Measurements from ENCODE around the gene TOMM22.

The TOMM22 gene

DNA sequence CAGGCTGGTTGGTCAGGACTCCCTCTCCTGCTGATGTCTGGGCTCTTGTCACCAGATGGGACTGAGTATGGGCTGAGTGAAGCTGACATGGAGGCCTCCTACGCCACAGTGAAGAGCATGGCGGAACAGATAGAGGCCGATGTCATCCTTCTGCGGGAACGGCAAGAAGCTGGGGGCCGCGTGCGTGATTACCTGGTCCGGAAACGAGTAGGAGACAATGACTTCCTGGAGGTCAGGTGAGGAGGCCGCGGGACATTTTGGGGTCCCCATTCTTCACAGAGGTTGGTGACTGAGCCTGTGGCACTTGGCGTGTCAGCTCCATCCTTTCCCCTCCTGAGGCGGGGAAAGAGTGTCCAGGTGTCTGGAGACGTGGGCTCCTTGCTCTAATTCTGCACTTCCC, 34.1 kb downstream of the TOMM22 start:
- no peak for DNase-seq (ENCODE audit: low read depth)

DNA sequence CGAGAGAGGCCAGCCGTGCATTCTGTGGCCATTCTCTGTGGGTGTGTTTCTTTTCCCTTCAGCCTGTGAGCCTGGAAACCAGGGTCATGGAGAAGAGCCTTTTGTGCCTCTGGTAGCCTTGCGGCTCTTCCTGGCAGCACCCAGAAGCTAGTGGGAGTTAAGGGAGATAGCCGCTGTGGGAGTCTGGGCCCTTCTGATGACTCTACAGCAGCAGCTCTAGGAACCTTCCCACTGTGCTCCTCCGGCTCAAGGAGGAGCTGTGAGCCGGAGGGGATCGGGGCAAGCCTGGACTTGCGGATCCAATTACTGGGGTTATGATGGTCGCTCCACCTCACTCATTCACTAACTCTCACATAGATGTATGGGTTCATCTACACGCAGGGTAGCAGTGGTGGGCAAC, 34.5 kb downstream of the TOMM22 start:
- DNase-seq (ENCODE audit: low read depth): no peak

DNA sequence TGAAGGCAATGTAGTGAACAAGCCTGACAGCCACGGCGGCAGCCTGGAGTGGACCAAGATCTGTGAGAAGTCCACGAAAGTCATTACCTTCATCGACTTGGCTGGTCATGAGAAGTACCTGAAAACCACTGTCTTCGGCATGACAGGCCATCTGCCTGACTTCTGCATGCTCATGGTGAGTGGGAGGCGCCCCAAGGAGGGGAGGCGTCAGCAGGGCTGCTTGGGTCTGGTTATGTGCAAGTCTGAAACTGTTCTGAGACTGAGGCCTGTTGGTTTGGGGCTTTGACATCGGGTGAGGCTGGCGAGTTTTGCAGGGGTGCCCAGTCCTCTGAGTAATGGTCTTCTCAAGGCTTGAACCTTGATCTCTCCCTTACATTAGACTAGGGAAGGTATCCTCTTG, 35.1 kb downstream of the TOMM22 start:
- no peak for DNase-seq (ENCODE audit: low read depth)

DNA sequence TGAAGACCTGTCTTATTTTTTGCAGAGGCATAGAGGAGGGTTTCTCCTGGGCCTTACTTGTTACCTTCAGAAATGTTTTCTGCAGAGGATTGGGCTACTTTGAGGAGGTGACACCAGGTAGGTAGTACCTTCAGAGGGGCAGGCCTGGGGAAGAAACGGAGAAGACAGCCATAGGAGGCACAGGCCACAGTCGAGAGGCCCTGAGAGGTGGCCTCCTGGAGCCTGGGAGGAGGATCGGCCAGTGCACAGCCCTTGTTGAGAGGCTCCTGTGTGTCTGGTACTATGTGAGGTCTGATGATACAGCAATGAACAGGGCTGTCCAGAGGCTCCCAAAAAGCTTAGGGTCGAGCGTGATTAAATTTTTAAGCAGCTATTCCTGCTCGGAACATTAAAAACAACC, 35.5 kb downstream of the TOMM22 start:
- DNase-seq (ENCODE audit: low read depth): no peak

DNA sequence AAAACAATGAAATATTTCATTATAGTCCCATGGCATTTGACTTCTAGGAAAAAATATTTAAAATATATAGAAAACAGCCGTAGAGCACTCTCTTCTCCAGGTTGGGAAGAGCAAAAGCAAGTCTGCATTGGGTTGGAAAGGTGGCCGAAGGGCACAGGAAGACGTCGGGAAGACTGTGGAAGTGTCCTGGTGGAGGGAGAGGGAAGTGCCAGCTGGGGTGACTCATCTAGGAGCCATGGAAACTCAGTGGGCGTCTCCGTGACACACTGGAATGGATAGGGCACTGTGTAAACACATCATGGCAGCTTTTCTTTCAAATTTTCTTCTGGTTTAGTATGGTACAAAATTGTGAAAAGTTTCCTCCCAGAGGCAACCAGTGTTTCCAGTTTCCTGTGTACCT, 36.7 kb downstream of the TOMM22 start:
- DNase-seq (ENCODE audit: low read depth): no peak

DNA sequence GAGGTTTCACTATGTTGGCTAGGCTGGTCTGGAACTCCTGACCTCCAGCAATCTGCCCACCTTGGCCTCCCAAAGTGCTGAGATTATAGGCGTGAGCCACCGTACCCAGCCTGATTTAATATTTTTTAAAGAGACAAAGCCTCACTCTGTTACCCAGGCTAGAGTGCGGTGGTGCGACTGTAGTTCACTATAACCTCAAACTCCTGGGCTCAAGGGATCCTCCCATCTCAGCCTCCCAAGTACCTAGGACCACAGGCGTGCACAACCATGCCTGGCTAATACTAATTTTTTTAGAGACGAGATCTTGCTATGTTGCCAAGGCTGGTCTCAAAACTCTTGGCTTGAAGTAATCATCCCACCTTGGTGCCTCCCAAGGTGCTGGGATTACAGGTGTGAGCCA, 37.4 kb downstream of the TOMM22 start:
- no peak for DNase-seq (ENCODE audit: low read depth)

DNA sequence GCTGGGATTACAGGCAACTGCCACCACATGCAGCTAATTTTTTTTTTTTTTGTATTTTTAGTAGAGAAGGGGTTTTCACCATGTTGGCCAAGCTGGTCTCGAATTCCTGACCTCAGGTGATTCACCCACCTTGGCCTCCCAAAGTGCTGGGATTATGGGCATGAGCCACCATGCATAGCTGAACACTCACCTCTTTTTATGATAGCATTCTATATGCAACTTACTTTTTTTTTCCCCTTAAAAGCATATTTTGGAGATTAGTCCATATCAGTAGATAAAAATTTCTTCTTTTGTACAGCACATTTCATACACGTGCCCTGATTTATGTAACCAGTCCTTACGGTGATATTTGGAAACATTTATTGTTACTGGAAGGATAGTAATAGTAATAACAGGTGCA, 38.6 kb downstream of the TOMM22 start:
- no peak for DNase-seq (ENCODE audit: low read depth)

DNA sequence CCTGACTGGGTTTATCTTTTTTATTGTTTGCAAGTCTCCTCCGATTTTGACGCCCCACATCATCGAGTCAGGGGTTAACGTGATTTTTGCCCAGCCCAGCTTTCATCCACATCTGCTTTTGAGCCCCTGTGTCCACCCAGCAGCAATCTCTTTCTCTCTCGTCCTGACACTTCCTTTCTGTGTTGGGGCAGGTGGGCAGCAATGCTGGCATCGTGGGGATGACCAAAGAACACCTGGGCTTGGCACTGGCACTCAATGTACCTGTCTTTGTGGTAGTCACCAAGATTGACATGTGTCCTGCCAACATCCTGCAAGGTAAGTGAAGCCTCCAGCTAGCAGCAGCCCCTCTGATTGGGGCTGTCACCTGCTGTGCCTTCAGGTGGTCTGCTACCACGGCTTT, 39.8 kb downstream of the TOMM22 start:
- DNase-seq (ENCODE audit: low read depth): no peak

DNA sequence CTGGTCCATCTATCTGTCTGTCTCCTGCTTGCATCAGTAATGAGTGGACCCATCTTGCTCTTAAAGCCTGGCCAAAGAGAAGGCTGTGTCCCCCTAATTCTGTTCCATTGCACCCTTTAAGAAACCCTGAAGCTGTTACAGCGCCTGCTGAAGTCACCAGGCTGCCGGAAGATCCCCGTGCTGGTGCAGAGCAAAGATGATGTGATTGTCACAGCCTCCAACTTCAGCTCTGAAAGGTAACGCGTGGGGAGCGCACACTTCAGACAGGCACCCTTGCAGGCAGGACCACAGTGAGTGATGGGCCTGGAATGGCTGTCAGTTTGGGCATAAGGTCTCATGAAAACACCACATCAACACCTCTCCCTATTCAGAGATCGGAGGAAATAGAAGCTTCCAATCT, 42.4 kb downstream of the TOMM22 start:
- DNase-seq (ENCODE audit: low read depth): no peak

DNA sequence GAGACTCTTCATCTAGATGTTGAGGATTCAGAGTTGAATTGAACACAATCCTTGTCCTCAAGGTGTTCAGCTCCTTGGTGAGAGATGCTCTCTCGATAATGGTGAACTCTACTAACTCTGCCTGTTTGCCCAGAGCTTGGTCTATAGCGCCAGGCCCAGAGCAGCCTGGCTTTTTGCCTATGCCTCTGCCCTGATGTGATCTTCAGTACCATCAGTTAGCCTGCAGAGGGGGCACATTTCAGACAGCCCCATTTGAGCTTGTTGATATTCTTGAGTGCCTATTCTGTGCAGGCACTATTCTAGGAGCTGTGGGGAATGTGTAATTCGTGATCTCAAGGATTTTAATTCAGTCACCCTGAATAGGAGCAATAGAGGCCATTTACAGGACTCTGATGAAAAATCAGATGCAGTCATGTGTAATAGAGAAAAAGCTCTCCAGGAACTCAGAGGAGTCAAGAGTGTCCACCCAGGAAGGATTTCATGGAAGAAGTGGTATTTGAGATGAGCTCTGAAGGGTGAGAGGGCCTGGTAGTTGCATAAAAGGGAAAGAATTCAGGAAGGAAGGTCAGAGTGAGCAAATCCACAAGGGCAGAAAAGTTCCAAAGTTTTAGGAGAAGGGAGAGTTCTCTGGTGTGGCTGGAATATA, 43.3 kb downstream of the TOMM22 start:
- DNase-seq (ENCODE audit: low read depth): no peak

DNA sequence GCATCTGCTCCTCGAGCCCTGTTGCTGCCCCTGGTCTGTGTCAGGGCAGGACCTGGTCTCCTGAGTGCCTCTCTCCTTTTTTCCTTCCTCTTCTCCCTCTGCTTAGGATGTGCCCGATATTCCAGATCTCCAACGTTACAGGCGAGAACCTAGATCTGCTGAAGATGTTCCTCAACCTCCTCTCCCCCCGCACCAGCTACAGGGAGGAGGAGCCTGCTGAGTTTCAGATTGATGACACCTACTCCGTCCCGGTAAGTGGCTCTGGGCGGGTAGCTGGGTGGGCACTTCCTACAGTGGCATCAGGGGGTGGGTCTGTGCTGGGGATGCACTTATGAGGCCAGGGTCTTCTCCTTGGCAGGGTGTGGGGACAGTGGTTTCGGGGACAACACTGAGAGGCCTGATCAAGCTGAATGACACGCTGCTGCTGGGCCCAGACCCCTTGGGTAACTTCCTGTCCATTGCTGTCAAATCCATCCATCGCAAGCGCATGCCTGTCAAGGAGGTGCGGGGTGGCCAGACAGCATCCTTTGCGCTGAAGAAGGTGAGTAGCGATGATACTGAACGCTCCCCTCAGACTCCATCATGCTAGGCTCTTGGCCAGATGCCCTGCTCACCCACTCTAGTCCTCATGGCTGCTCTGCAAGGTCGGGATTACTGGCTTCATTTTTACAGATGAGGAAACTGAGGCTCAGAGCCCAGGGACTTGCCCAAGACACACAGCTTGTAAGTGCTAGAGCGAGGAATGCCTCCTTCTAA, 44.3 kb downstream of the TOMM22 start:
- no peak for DNase-seq (ENCODE audit: low read depth)

DNA sequence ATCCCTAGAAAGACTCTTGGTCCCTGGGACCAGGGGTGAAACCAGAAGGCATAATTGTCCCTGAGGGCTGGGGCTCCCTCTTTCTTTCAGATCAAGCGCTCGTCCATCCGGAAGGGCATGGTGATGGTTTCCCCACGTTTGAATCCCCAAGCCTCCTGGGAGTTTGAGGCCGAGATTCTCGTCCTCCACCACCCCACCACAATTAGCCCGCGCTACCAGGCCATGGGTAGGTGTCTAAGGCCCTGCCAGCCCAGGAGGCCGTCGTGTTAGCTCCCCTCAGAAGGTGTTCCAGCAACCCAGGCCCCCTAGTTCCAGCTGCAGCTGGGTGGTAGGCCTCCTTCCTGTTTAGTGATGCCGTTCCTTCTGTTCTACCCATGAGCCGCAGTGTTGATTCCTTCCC, 45.4 kb downstream of the TOMM22 start:
- no peak for DNase-seq (ENCODE audit: low read depth)

DNA sequence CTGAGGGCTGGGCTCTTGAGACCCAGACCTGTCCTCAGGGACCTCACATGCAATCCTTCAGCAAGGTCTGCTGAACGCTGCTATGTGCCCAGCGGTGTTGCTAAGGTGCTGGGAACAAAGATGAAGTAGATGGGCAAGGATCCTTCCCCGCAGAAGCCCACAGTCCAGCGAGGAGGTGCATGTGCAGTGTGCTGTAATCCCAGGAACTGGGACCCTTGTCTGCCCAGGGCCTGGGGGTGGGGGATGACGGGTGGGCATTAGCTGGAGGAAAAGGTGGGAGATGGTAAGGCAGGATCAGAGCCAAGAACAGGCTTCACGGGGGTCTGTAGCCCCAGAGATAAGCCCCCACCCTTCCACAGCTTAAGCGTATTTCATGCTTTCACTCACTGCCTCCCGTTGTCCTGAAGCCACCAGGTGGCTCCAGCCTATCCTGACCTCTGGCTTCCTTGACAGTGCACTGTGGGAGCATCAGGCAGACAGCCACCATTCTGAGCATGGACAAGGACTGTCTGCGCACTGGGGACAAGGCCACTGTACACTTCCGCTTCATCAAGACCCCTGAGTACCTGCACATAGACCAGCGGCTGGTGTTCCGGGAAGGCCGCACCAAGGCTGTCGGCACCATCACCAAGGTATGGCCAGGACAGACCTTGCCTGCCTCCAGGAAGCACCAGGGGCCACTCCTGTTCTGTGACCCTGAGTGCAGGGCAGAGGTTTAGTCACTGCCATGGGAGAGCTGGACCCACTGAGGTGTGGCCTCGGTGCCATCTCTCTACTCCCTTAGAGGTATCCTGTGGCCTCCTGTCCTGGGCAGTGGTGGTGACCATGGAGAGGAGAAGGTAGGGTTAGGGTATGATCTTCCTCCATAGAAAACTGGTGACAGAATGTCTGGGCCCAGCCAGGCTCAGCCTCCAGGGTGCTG, 46.0 kb downstream of the TOMM22 start:
- DNase-seq (ENCODE audit: low read depth): no peak

DNA sequence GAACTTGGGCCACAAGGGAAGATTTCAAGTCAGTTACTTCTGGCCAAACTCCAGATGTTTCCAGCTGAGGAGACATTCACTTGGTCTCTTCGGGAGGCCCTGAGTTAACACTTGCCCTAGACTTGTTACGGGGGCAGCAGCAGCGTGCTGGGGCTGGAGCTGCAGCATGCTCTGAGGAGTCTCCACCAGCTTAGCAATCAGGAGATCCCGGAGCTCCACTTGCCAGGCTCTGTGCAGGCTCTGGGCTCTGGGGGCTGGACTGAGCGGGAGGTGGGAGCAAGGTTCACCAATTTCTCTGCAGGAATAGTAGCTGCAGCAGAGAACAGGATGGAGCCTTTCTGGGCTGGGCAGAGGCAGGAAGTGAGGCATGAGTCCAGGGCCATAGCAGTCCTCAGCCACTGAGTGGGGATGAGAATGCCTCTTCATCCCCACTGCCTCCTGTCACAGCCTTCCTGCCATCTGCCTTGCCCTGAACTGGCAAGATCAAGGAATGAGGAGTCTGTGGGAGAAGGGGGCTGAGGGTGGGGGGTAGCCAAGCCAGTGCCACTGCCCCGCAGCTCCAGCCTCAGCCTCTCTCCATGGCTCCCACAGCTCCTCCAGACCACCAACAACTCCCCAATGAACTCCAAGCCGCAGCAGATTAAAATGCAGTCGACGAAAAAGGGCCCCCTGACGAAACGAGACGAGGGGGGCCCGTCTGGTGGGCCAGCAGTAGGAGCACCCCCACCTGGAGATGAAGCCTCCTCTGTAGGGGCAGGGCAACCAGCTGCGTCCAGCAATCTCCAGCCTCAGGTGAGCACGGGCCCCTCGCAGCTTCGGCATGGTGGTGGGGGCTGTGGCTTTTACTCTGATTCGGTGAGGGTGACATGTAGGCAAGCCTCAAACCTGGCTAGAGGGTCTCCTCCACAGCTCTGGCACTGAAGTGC, 47.4 kb downstream of the TOMM22 start:
- no peak for DNase-seq (ENCODE audit: low read depth)

DNA sequence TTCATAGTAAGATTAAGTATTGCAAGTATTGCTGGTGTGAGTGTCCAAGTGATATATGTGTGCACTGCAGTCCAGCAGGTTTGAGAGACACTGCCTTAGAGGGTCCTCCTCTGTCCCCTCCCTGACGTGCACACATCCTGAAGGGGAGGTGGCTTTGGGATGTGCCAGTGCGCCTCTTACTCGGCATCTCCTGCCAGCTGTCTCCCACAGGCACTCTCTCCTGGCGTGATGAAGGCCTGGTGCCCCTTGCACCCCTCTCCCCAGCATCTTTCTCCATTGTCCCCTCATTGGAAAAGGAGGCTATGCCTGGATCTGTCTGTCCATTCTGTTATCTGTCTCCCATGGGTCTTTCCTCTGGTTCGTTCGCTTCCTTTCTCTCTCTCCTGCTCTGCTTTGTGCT, 48.2 kb downstream of the TOMM22 start:
- no peak for DNase-seq (ENCODE audit: low read depth)

DNA sequence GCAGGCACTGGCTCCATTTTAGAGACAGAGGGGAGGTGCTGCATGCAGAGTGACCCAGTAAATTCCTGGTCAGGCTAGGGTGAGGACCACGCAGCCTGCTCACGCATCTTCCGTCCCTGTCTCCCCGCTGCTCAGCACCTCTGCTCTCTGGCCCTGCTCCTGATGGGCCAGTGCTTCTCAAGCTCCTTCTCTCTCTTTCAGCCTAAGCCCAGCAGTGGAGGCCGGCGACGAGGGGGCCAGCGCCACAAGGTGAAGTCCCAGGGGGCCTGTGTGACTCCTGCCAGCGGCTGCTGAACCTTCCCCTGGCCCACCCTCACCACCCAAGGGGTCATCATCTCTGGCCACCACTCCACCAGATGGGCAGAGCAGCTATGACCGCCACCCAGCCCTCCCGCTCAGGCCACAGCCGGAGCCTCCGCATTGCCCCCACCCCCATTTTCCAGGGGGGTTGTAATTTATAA, 48.7 kb downstream of the TOMM22 start:
- DNase-seq (ENCODE audit: low read depth): no peak

DNA sequence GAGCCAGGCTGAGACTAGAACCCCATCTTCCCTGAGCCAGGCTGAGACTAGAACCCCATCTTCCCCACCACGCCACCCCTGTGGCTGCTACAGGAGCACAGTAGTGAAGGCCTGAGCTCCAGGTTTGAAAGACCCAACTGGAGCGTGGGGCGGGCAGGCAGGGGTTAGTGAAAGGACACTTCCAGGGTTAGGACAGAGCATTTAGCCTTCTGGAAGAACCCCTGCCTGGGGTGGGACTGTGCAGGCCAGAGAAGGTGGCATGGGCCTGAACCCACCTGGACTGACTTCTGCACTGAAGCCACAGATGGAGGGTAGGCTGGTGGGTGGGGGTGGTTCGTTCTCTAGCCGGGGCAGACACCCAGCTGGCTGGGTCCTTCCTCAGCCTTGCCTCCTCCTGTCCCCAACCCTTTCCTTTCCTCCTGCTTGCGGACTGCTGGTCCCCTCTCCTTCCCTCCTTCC, 50.0 kb downstream of the TOMM22 start:
- DNase-seq (ENCODE audit: low read depth): no peak

DNA sequence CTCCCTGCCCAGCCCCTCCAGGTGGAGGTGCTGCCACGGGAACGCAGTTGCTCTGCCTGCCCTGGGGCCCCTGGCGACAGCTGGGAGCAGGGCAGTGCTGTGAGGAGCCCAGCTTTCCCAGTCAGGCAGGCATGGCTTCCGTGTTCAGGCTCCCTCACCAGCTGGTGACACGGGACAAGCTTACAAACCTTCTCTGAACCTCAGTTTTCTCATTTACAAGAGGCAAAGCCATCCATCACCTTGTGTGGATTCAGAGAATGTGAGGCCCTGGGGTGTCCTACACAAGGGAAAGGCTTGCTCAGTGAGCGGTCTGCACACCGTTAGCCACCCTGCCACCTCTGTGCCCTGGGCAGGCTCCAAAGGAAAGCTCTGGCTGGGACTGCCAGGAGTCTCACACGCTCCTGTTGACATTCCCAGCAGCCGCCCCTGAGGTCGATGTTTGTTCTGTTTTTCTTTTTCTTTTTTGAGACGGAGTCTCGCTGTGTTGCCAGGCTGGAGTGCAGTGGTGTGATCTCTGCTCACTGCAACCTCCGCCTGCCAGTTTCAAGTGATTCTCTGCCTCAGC, 50.6 kb downstream of the TOMM22 start:
- no peak for DNase-seq (ENCODE audit: low read depth)

DNA sequence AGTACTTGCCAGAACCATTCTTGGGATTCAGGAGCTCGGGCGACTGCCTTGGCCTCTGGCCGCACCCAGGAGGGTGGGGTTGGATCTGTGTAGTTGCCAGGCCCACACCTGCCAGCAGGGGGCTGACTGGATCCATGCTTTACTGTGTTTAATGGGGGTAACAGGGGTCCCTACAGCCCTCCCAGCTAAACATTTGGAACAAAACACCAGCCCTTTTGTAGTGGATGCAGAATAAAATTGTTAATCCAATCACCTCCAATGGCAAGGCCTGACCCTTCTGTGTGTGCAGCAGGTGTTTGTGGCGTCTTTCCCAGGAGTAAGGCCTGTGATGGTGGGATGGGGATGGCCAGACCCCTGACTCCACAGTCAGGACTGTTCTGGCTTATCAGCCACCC, 51.6 kb downstream of the TOMM22 start:
- no peak for DNase-seq (ENCODE audit: low read depth)

DNA sequence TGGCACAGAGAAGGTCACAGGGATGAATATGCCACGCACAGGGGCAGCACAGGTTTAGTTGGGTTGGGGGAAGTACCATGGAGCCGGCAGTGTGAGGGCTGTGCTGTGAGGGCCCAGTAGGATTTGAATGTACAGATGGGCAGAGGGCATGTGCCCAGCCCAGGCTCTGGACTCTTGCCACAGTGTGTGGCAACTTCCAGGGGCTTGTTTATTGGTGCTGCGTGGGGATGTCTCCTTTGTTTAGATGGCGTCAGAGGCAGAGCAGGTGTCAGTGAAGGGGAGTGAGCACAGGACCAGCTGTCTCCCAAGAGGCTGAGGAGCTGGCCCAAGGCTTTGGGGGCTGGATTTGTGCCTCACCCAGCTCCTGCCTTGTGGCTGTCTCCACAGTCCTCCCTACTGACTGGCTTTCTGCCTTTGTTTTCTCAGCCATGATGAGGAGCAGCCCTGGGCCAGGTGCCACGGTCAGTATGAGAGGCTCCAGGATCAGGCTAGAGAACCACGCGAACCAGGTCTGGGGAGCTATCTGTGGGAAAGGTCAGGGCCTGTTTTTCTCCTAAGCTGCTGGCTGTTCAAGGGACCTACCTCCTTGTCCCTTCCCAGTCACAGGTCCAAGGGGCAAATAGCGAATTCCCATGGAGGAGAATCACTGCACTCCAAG, 52.1 kb downstream of the TOMM22 start:
- DNase-seq (ENCODE audit: low read depth): no peak
